K562 (cell line): Measurements from ENCODE around the gene CWC22. TPM values are rescaled to one million over a fixed set of nuclear protein-coding genes. Genes with fewer than 3 reads are reported as not detected.
A peak's percentile ranks its signal among the peaks of the same experiment; 100 is the strongest.

ENCODE experiments used
- ARID2 ChIP-seq: fragments of 450-650 bp; IDR thresholded peaks from 2 replicates; pipeline ENCODE4 v1.6.1; 2017; ENCODE audit warnings: antibody characterized with exemption, mild to moderate bottlenecking
- ARID3B ChIP-seq: fragments of 250-450 bp; sonication (Bioruptor Pico); IDR thresholded peaks from 2 replicates; pipeline ENCODE4 v1.4.0; 2020; ENCODE audit warnings: borderline replicate concordance
- ESRRB ChIP-seq: fragments of 250-450 bp; sonication (Bioruptor Pico); IDR thresholded peaks from 2 replicates; pipeline ENCODE4 v1.5.0; 2020; ENCODE audit warnings: mild to moderate bottlenecking, moderate library complexity, borderline replicate concordance
- FOXJ2 ChIP-seq: fragments of 200-800 bp; sonication (Bioruptor generic); IDR thresholded peaks from 2 replicates; pipeline ENCODE4 v1.6.1; 2016; ENCODE audit warnings: missing genetic modification characterization, missing compliant biosample characterization
- FOXJ3 ChIP-seq: sonication (generic); formaldehyde crosslinking; IDR thresholded peaks from 2 replicates; pipeline ENCODE4 v1.4.0; 2020; ENCODE audit warnings: mild to moderate bottlenecking, missing genetic modification reagents
- HMG20A ChIP-seq: fragments of 450-650 bp; formaldehyde crosslinking; conservative IDR thresholded peaks from 2 replicates; pipeline ENCODE4 v1.4.0; 2020; ENCODE audit warnings: mild to moderate bottlenecking, mixed read lengths
- MED1 ChIP-seq: sonication (generic); formaldehyde crosslinking; IDR thresholded peaks from 2 replicates; pipeline ENCODE4 v1.8.1; 2023; ENCODE audit warnings: missing genetic modification reagents, borderline replicate concordance
- MTA3 ChIP-seq: fragments of 450-650 bp; formaldehyde crosslinking; IDR thresholded peaks from 2 replicates; pipeline ENCODE4 v1.6.1; 2017; ENCODE audit warnings: mild to moderate bottlenecking, borderline replicate concordance
- NFE2L1 ChIP-seq: fragments of 450-650 bp; IDR thresholded peaks from 2 replicates; pipeline ENCODE4 v1.6.1; 2016; ENCODE audit warnings: missing genetic modification characterization, low read depth, mild to moderate bottlenecking, missing compliant biosample characterization, moderate library complexity, borderline replicate concordance
- NFRKB ChIP-seq: fragments of 450-650 bp; IDR thresholded peaks from 2 replicates; pipeline ENCODE4 v1.6.1; 2016; ENCODE audit warnings: low read depth
- NR3C1 ChIP-seq: sonication (generic); formaldehyde crosslinking; IDR thresholded peaks from 2 replicates; pipeline ENCODE4 v1.8.1; 2022; ENCODE audit warnings: missing genetic modification reagents
- SNAPC5 ChIP-seq: fragments of 250-450 bp; sonication (Bioruptor Pico); IDR thresholded peaks from 2 replicates; pipeline ENCODE4 v1.8.0; 2021; ENCODE audit warnings: moderate library complexity, mild to moderate bottlenecking, inconsistent platforms
- TFAM ChIP-seq: fragments of 250-450 bp; sonication (Bioruptor Pico); conservative IDR thresholded peaks from 2 replicates; pipeline ENCODE4 v1.5.0; 2021; ENCODE audit warnings: mild to moderate bottlenecking, moderate library complexity
- ZEB2 ChIP-seq: fragments of 450-650 bp; IDR thresholded peaks from 2 replicates; pipeline ENCODE4 v1.6.1; 2016
- ZNF232 ChIP-seq: sonication (generic); formaldehyde crosslinking; IDR thresholded peaks from 2 replicates; pipeline ENCODE4 v1.8.0; 2022; ENCODE audit warnings: mild to moderate bottlenecking, missing genetic modification reagents
- polyA plus RNA-seq, 8 experiments: library from polyadenylated mRNA; depleted of rRNA in 4 of 8; stranded (reverse) in 5 of 8; unstranded in 3 of 8; fragments of >200 nt; fragmentation: Nextera tagmentation in 2 of 8; fragmentation: Illumina TruSeq in 1 of 8; extraction: Ambion mirVana in 2 of 8; extraction: Trizol in 1 of 8; gene quantifications; 2 replicates each; pipeline versions ENCODE4 v1.2.1 to v1.2.3, GENCODE V29; 2011 to 2014; ENCODE audit warnings: inconsistent platforms in 1 of 8, missing spikeins in 1 of 8
- total RNA-seq, 7 experiments: library from RNA; depleted of rRNA in 6 of 7; stranded (reverse); fragments of >200 nt in 6 of 7; fragmentation: Illumina TruSeq in 2 of 7; extraction: Trizol in 2 of 7; gene quantifications; 2 replicates each; pipeline versions ENCODE4 v1.2.1 to v1.2.3, GENCODE V29; 2011 to 2021; ENCODE audit warnings: low replicate concordance in 1 of 7
- TF ChIP-seq, protein P1 (sequence below): fragments of 450-650 bp; IDR thresholded peaks from 2 replicates; pipeline ENCODE4 v1.6.1; 2017; ENCODE audit warnings: antibody characterized with exemption, mild to moderate bottlenecking
- TF ChIP-seq, protein P2 (sequence below): fragments of 450-650 bp; formaldehyde crosslinking; IDR thresholded peaks from 2 replicates; pipeline ENCODE4 v1.4.0; 2022; ENCODE audit warnings: missing genetic modification characterization
- TF ChIP-seq, protein P3 (sequence below): fragments of 250-450 bp; sonication (Bioruptor Pico); IDR thresholded peaks from 2 replicates; pipeline ENCODE4 v1.5.1; 2021; ENCODE audit warnings: mild to moderate bottlenecking

CWC22 gene
- total and polyA plus RNA-seq, 9 of the 15 experiments (the other 6 are each of a cell fraction or from before 2014, with no cell fraction given) = 14.5 to 54.2 (median 36.7) TPM

GRCh38 chr2:180006781-180007579 lies at the start of gene CWC22 (continued):
- TF ChIP-seq FOXJ3 (CRISPR knock-in tag) (no peak), FOXJ2 (tag) (peak; percentile 65; the same call in 1 of the 2 replicates), HMG20A (CRISPR knock-in tag) (no peak), TFAM (CRISPR knock-in tag) (no peak), MED1 (no peak), ZNF232 (CRISPR knock-in tag) (0 out of 2 replicates have a peak, but pooled peaks have one; percentile 64), ARID3B (CRISPR knock-in tag) (no peak), NFRKB (peak; percentile 99), ARID2 (no peak), SNAPC5 (CRISPR knock-in tag) (no peak), ZEB2 (no peak), ESRRB (CRISPR knock-in tag) (no peak), NFE2L1 (tag) (no peak), NR3C1 (no peak), MTA3 (no peak)
- TF ChIP-seq, protein P1, sequence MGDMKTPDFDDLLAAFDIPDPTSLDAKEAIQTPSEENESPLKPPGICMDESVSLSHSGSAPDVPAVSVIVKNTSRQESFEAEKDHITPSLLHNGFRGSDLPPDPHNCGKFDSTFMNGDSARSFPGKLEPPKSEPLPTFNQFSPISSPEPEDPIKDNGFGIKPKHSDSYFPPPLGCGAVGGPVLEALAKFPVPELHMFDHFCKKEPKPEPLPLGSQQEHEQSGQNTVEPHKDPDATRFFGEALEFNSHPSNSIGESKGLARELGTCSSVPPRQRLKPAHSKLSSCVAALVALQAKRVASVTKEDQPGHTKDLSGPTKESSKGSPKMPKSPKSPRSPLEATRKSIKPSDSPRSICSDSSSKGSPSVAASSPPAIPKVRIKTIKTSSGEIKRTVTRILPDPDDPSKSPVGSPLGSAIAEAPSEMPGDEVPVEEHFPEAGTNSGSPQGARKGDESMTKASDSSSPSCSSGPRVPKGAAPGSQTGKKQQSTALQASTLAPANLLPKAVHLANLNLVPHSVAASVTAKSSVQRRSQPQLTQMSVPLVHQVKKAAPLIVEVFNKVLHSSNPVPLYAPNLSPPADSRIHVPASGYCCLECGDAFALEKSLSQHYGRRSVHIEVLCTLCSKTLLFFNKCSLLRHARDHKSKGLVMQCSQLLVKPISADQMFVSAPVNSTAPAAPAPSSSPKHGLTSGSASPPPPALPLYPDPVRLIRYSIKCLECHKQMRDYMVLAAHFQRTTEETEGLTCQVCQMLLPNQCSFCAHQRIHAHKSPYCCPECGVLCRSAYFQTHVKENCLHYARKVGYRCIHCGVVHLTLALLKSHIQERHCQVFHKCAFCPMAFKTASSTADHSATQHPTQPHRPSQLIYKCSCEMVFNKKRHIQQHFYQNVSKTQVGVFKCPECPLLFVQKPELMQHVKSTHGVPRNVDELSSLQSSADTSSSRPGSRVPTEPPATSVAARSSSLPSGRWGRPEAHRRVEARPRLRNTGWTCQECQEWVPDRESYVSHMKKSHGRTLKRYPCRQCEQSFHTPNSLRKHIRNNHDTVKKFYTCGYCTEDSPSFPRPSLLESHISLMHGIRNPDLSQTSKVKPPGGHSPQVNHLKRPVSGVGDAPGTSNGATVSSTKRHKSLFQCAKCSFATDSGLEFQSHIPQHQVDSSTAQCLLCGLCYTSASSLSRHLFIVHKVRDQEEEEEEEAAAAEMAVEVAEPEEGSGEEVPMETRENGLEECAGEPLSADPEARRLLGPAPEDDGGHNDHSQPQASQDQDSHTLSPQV = no peak; the same call in 1 of the 2 replicates
- TF ChIP-seq, protein P2, sequence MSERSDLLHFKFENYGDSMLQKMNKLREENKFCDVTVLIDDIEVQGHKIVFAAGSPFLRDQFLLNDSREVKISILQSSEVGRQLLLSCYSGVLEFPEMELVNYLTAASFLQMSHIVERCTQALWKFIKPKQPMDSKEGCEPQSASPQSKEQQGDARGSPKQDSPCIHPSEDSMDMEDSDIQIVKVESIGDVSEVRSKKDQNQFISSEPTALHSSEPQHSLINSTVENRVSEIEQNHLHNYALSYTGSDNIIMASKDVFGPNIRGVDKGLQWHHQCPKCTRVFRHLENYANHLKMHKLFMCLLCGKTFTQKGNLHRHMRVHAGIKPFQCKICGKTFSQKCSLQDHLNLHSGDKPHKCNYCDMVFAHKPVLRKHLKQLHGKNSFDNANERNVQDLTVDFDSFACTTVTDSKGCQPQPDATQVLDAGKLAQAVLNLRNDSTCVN (CRISPR knock-in tag) = 0 out of 2 replicates have a peak, but pooled peaks have one; percentile 7
- TF ChIP-seq, protein P3, sequence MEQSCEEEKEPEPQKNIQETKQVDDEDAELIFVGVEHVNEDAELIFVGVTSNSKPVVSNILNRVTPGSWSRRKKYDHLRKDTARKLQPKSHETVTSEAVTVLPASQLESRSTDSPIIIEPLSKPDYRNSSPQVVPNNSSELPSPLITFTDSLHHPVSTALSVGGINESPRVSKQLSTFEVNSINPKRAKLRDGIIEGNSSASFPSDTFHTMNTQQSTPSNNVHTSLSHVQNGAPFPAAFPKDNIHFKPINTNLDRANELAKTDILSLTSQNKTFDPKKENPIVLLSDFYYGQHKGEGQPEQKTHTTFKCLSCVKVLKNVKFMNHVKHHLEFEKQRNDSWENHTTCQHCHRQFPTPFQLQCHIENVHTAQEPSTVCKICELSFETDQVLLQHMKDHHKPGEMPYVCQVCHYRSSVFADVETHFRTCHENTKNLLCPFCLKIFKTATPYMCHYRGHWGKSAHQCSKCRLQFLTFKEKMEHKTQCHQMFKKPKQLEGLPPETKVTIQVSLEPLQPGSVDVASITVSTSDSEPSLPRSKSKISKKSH (CRISPR knock-in tag) = no peak
